ENCODE measurements around the gene AMHR2.

DNA sequence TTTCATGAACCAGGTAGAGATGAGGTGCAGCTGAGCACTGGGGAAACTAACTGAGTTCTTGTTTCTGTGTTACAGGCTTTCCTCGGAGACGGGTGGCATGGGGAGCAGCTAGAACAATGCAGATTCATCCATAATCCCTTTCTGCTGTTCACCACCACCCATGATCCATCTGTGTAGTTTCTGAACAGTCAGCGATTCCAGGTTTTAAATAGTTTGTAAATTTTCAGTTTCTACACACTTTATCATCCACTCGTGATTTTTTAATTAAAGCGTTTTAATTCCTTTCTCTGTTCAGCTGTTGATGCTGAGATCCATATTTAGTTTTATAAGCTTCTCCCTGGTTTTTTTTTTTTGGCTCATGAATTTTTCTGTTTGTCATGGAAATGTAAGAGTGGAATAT, 55.7 kb downstream of the AMHR2 start:
- TF ChIP-seq, protein P1, sequence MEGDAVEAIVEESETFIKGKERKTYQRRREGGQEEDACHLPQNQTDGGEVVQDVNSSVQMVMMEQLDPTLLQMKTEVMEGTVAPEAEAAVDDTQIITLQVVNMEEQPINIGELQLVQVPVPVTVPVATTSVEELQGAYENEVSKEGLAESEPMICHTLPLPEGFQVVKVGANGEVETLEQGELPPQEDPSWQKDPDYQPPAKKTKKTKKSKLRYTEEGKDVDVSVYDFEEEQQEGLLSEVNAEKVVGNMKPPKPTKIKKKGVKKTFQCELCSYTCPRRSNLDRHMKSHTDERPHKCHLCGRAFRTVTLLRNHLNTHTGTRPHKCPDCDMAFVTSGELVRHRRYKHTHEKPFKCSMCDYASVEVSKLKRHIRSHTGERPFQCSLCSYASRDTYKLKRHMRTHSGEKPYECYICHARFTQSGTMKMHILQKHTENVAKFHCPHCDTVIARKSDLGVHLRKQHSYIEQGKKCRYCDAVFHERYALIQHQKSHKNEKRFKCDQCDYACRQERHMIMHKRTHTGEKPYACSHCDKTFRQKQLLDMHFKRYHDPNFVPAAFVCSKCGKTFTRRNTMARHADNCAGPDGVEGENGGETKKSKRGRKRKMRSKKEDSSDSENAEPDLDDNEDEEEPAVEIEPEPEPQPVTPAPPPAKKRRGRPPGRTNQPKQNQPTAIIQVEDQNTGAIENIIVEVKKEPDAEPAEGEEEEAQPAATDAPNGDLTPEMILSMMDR (conservative IDR thresholded peaks at IDR 0.05; ENCODE audit: low read depth, low read length): no peak
- TF ChIP-seq MAFK (IDR thresholded peaks at IDR 0.05; ENCODE audit: low read depth, low read length) (peak; percentile 59), POLR2A (IDR thresholded peaks at IDR 0.05; ENCODE audit: low read depth, low read length) (no peak), CEBPB (IDR thresholded peaks at IDR 0.05; ENCODE audit: low read depth, low read length) (no peak), RAD21 (IDR thresholded peaks at IDR 0.05; ENCODE audit: low read length) (no peak), RCOR1 (IDR thresholded peaks at IDR 0.05; ENCODE audit: insufficient replicate concordance, low read length) (no peak)
- TF ChIP-seq, protein P2, sequence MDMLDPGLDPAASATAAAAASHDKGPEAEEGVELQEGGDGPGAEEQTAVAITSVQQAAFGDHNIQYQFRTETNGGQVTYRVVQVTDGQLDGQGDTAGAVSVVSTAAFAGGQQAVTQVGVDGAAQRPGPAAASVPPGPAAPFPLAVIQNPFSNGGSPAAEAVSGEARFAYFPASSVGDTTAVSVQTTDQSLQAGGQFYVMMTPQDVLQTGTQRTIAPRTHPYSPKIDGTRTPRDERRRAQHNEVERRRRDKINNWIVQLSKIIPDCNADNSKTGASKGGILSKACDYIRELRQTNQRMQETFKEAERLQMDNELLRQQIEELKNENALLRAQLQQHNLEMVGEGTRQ (IDR thresholded peaks at IDR 0.05; ENCODE audit: low read depth, low read length): no peak
- TF ChIP-seq, protein P3, sequence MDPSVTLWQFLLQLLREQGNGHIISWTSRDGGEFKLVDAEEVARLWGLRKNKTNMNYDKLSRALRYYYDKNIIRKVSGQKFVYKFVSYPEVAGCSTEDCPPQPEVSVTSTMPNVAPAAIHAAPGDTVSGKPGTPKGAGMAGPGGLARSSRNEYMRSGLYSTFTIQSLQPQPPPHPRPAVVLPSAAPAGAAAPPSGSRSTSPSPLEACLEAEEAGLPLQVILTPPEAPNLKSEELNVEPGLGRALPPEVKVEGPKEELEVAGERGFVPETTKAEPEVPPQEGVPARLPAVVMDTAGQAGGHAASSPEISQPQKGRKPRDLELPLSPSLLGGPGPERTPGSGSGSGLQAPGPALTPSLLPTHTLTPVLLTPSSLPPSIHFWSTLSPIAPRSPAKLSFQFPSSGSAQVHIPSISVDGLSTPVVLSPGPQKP (IDR thresholded peaks at IDR 0.05; ENCODE audit: borderline replicate concordance, low read depth, low read length): no peak

Data from IMR-90 (cell line).